Measurements from ENCODE around the gene DDI1.

DDI1 gene

GRCh38 chr11:104060004-104060794 lies 23.8 kb downstream of the DDI1 start:
- Histone ChIP-seq H3K4me3 (ENCODE audit: low read depth in 1 of 2, low read length in 2 of 2) (no peak overlapping the region), H3K9me3 (ENCODE audit: low read length) (no peaks in the 10 kb centered on the region), H3K27me3 (ENCODE audit: control insufficient read depth in 1 of 2, insufficient read depth in 2 of 2, low read length in 2 of 2) (no peaks in the 10 kb centered on the region), H3K36me3 (ENCODE audit: insufficient read depth, low read length) (no peaks in the 10 kb centered on the region), H3K27ac (ENCODE audit: low read depth, low read length) (no peak overlapping the region), H3K4me1 (ENCODE audit: insufficient read depth, low read length) (peaks cover 21% of the 10 kb centered on the region), H3K9ac (ENCODE audit: low read length) (no peak overlapping the region)

DNA sequence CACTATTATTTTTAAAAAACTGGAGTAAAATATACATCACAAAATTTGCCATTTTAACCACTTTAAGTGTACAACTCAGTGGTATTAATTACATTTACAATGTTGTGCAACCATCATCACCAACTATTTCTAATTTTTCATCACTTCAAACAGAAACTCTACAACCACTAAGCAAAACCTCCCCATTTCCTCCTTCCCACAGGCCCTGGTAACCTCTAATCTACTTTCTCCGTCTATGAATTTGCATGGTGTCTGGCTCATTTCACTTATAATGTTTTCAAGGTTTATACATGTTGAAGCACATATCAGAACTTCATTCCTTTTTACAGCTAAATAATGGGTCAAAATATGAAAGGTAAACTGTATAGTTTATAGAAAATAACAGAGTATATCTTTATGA lies 24.4 kb downstream of the DDI1 start:
- Histone ChIP-seq H3K9ac (ENCODE audit: low read length) (no peak overlapping the region), H3K4me1 (ENCODE audit: insufficient read depth, low read length) (peaks cover 21% of the 10 kb centered on the region), H3K27ac (ENCODE audit: low read depth, low read length) (no peak overlapping the region), H3K36me3 (ENCODE audit: insufficient read depth, low read length) (no peaks in the 10 kb centered on the region), H3K4me3 (ENCODE audit: low read depth in 1 of 2, low read length in 2 of 2) (no peak overlapping the region), H3K9me3 (ENCODE audit: low read length) (no peaks in the 10 kb centered on the region), H3K27me3 (ENCODE audit: control insufficient read depth in 1 of 2, insufficient read depth in 2 of 2, low read length in 2 of 2) (no peaks in the 10 kb centered on the region)

- Histone ChIP-seq H3K27ac (ENCODE audit: low read depth, low read length) (no peak overlapping the region), H3K27me3 (ENCODE audit: control insufficient read depth in 1 of 2, insufficient read depth in 2 of 2, low read length in 2 of 2) (no peaks in the 10 kb centered on the region), H3K4me3 (ENCODE audit: low read depth in 1 of 2, low read length in 2 of 2) (no peak overlapping the region), H3K9ac (ENCODE audit: low read length) (no peak overlapping the region), H3K9me3 (ENCODE audit: low read length) (no peaks in the 10 kb centered on the region), H3K36me3 (ENCODE audit: insufficient read depth, low read length) (no peaks in the 10 kb centered on the region), H3K4me1 (ENCODE audit: insufficient read depth, low read length) (peaks cover 21% of the 10 kb centered on the region)
Observed at GRCh38 chr11:104061853-104062521, 25.5 kb downstream of the DDI1 start.

GRCh38 chr11:104064034-104064630 lies 27.7 kb downstream of the DDI1 start:
- Histone ChIP-seq H3K27ac (ENCODE audit: low read depth, low read length) (no peak overlapping the region), H3K27me3 (ENCODE audit: control insufficient read depth in 1 of 2, insufficient read depth in 2 of 2, low read length in 2 of 2) (no peaks in the 10 kb centered on the region), H3K4me3 (ENCODE audit: low read depth in 1 of 2, low read length in 2 of 2) (no peak overlapping the region), H3K36me3 (ENCODE audit: insufficient read depth, low read length) (no peaks in the 10 kb centered on the region), H3K4me1 (ENCODE audit: insufficient read depth, low read length) (peaks cover 21% of the 10 kb centered on the region), H3K9ac (ENCODE audit: low read length) (no peak overlapping the region), H3K9me3 (ENCODE audit: low read length) (no peaks in the 10 kb centered on the region)

- Histone ChIP-seq H3K4me3 (ENCODE audit: low read depth in 1 of 2, low read length in 2 of 2) (no peak overlapping the region), H3K9me3 (ENCODE audit: low read length) (no peaks in the 10 kb centered on the region), H3K27ac (ENCODE audit: low read depth, low read length) (no peak overlapping the region), H3K4me1 (ENCODE audit: insufficient read depth, low read length) (peaks cover 6% of the 10 kb centered on the region), H3K9ac (ENCODE audit: low read length) (no peak overlapping the region), H3K36me3 (ENCODE audit: insufficient read depth, low read length) (no peaks in the 10 kb centered on the region), H3K27me3 (ENCODE audit: control insufficient read depth in 1 of 2, insufficient read depth in 2 of 2, low read length in 2 of 2) (no peaks in the 10 kb centered on the region)
Observed at GRCh38 chr11:104067534-104067933, 31.1 kb downstream of the DDI1 start.

DNA sequence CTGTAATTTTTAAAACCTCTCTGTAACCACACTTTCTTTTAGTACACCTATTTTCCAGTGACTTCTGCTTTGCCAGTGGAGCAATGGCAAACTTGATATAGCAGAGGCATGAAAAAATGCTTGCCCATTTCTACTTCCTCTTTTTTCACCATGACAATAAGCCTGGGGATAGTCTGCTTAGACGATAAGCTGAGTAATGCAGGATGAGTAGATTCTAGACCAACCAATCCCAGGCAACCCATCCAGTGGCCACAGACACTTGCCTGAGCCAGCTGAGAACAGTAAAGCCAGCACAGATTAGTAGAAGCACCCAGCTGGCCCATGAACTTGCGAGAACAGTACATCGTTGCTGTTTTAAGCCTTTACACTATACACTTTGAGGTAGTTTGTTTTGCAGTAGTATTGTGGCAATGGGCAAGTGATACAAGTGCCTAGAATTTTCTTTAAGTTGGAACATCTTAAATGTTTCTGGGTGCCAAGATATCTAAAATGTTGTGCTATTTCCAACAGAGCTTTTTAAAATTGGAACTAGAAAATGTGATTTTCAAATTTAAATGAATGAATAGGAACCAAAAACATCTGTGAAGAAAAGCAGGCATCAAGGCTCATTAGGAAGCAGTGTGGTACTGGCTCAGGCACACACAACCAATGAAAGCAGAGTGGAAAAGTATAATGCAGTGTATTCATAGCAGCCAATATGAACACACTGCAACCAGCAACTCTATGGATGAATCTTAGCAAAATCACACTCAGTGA lies 37.7 kb downstream of the DDI1 start:
- Histone ChIP-seq H3K9me3 (ENCODE audit: low read length) (no peaks in the 10 kb centered on the region), H3K4me3 (ENCODE audit: low read depth in 1 of 2, low read length in 2 of 2) (no peak overlapping the region)

GRCh38 chr11:104075091-104075490 lies 38.7 kb downstream of the DDI1 start:
- H3K36me3 ChIP-seq (ENCODE audit: insufficient read depth, low read length): no peaks in the 10 kb centered on the region
- no peaks in the 10 kb centered on the region for H3K27me3 ChIP-seq (ENCODE audit: control insufficient read depth in 1 of 2, insufficient read depth in 2 of 2, low read length in 2 of 2)
- no peaks in the 10 kb centered on the region for H3K9me3 ChIP-seq (ENCODE audit: low read length)
- H3K4me3 ChIP-seq (ENCODE audit: low read depth in 1 of 2, low read length in 2 of 2): no peak overlapping the region
- H3K9ac ChIP-seq (ENCODE audit: low read length): no peak overlapping the region
- H3K27ac ChIP-seq (ENCODE audit: low read depth, low read length): no peak overlapping the region
- H3K4me1 ChIP-seq (ENCODE audit: insufficient read depth, low read length): no peaks in the 10 kb centered on the region

More for the DNA sequence above, 37.7 kb downstream of the DDI1 start:
- no peak overlapping the region for H3K27ac ChIP-seq (ENCODE audit: low read depth, low read length)
- no peaks in the 10 kb centered on the region for H3K27me3 ChIP-seq (ENCODE audit: control insufficient read depth in 1 of 2, insufficient read depth in 2 of 2, low read length in 2 of 2)
- no peaks in the 10 kb centered on the region for H3K4me1 ChIP-seq (ENCODE audit: insufficient read depth, low read length)
- no peaks in the 10 kb centered on the region for H3K36me3 ChIP-seq (ENCODE audit: insufficient read depth, low read length)
- no peak overlapping the region for H3K9ac ChIP-seq (ENCODE audit: low read length)

DNA sequence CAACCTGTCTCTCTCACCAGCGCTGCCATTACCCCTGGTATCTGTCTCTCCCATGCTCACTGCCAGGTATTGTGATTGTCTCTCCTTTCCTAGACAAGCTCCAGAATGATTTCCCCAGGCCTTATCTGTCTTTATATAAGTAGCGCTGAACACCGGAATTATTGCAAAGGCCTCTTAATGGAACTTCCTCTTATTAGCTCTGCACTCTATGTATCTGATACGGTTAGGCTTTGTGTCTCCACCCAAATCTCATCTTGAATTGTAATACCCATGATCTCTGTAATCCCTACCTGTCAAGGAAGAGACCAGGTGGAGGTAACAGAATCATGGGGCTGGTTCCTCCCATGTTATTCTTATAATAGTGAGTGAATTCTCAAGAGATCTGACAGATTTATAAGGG lies 39.3 kb downstream of the DDI1 start:
- Histone ChIP-seq H3K4me1 (ENCODE audit: insufficient read depth, low read length) (no peaks in the 10 kb centered on the region), H3K9me3 (ENCODE audit: low read length) (no peaks in the 10 kb centered on the region), H3K4me3 (ENCODE audit: low read depth in 1 of 2, low read length in 2 of 2) (no peak overlapping the region), H3K9ac (ENCODE audit: low read length) (no peak overlapping the region), H3K27me3 (ENCODE audit: control insufficient read depth in 1 of 2, insufficient read depth in 2 of 2, low read length in 2 of 2) (no peaks in the 10 kb centered on the region), H3K27ac (ENCODE audit: low read depth, low read length) (no peak overlapping the region), H3K36me3 (ENCODE audit: insufficient read depth, low read length) (no peaks in the 10 kb centered on the region)

GRCh38 chr11:104076455-104076854 lies 40.0 kb downstream of the DDI1 start:
- H3K9ac ChIP-seq (ENCODE audit: low read length): no peak overlapping the region
- H3K27me3 ChIP-seq (ENCODE audit: control insufficient read depth in 1 of 2, insufficient read depth in 2 of 2, low read length in 2 of 2): no peaks in the 10 kb centered on the region
- H3K4me1 ChIP-seq (ENCODE audit: insufficient read depth, low read length): no peaks in the 10 kb centered on the region
- no peaks in the 10 kb centered on the region for H3K36me3 ChIP-seq (ENCODE audit: insufficient read depth, low read length)
- no peak overlapping the region for H3K27ac ChIP-seq (ENCODE audit: low read depth, low read length)
- H3K9me3 ChIP-seq (ENCODE audit: low read length): no peaks in the 10 kb centered on the region
- H3K4me3 ChIP-seq (ENCODE audit: low read depth in 1 of 2, low read length in 2 of 2): no peak overlapping the region

- H3K9me3 ChIP-seq (ENCODE audit: low read length): no peaks in the 10 kb centered on the region
- H3K27ac ChIP-seq (ENCODE audit: low read depth, low read length): no peak overlapping the region
- H3K4me1 ChIP-seq (ENCODE audit: insufficient read depth, low read length): no peaks in the 10 kb centered on the region
- no peak overlapping the region for H3K4me3 ChIP-seq (ENCODE audit: low read depth in 1 of 2, low read length in 2 of 2)
- H3K27me3 ChIP-seq (ENCODE audit: control insufficient read depth in 1 of 2, insufficient read depth in 2 of 2, low read length in 2 of 2): no peaks in the 10 kb centered on the region
- H3K36me3 ChIP-seq (ENCODE audit: insufficient read depth, low read length): no peaks in the 10 kb centered on the region
- no peak overlapping the region for H3K9ac ChIP-seq (ENCODE audit: low read length)
Observed at GRCh38 chr11:104078245-104078644, 41.8 kb downstream of the DDI1 start.

- H3K9ac ChIP-seq (ENCODE audit: low read length): no peak overlapping the region
- H3K36me3 ChIP-seq (ENCODE audit: insufficient read depth, low read length): no peaks in the 10 kb centered on the region
- no peaks in the 10 kb centered on the region for H3K4me1 ChIP-seq (ENCODE audit: insufficient read depth, low read length)
- no peak overlapping the region for H3K27ac ChIP-seq (ENCODE audit: low read depth, low read length)
- no peaks in the 10 kb centered on the region for H3K9me3 ChIP-seq (ENCODE audit: low read length)
- H3K27me3 ChIP-seq (ENCODE audit: control insufficient read depth in 1 of 2, insufficient read depth in 2 of 2, low read length in 2 of 2): no peaks in the 10 kb centered on the region
- no peak overlapping the region for H3K4me3 ChIP-seq (ENCODE audit: low read depth in 1 of 2, low read length in 2 of 2)
Observed at GRCh38 chr11:104078995-104079394, 42.6 kb downstream of the DDI1 start.

Data from muscle layer of colon (tissue), 2 donors.